AG04450 (cell line): Measurements from ENCODE around the gene SDR42E2. TPM values are rescaled to one million over a fixed set of nuclear protein-coding genes. Genes with fewer than 3 reads are reported as not detected.
A peak's percentile ranks its signal among the peaks of the same experiment; 100 is the strongest.

Source experiments
- CTCF ChIA-PET: fragments of 300-600, 350-600 bp; formaldehyde crosslinking; extraction: SDS; loops from one replicate; lab custom pipeline; 2022; ENCODE audit warnings: antibody characterized with exemption, inconsistent platforms; lab: Charles Lee
- POLR2A ChIA-PET: fragments of 350-600 bp; formaldehyde crosslinking; extraction: SDS; loops from one replicate; lab custom pipeline; 2021; ENCODE audit warnings: antibody characterized with exemption, inconsistent platforms; lab: Yijun Ruan, JAX
- DNase-seq: peaks from one replicate; pipeline ENCODE4 v3.0.0-alpha.2; 2011; ENCODE audit warnings: low read depth, low spot score
- H3K27ac ChIP-seq: one replicate; pipeline ENCODE4 v1.5.1; 2012; ENCODE audit warnings: low read depth, low read length, control low read depth
- H3K27me3 ChIP-seq: one replicate; pipeline ENCODE4 v1.6.0; 2012; ENCODE audit warnings: low read length; ENCODE audit not compliant: control insufficient read depth, insufficient read depth
- H3K4me3 ChIP-seq: 2 replicates; pipeline ENCODE4 v1.5.1; 2011; ENCODE audit warnings: mild to moderate bottlenecking, low read depth, low read length, control low read depth
- H3K9me3 ChIP-seq: 2 replicates; pipeline ENCODE4 v1.5.1; 2012; ENCODE audit warnings: low read length; ENCODE audit not compliant: control insufficient read depth, insufficient read depth
- polyA plus RNA-seq: library from polyadenylated mRNA; depleted of rRNA; stranded (reverse); fragments of >200 nt; gene quantifications from 2 replicates; pipeline ENCODE4 v1.2.3, GENCODE V29; 2011
- TF ChIP-seq, protein P1 (sequence below): IDR thresholded peaks from 2 replicates; pipeline ENCODE4 v1.5.1; 2011; ENCODE audit warnings: low read depth, low read length, control low read depth, inconsistent platforms

The SDR42E2 gene
- polyA plus RNA-seq, 1 experiment, result not detected

- ChIA-PET POLR2A (interaction anchor here (1.0 to 1.7 kb wide), 4 partner anchors 10 to 93 kb away, joined by 4 to 10 read pairs (median 6); no protein-coding TSS in a partner anchor), CTCF (interaction anchor here (0.6 to 2.2 kb wide), 7 partner anchors 9 to 184 kb away, joined by 4 to 9 read pairs (median 5); no protein-coding TSS in a partner anchor)
- Histone ChIP-seq H3K27ac (peak overlapping the region; percentile 73), H3K9me3 (no peaks in the 10 kb centered on the region; the same call in none of the 2 replicates), H3K4me3 (peak overlapping the region; percentile 78), H3K27me3 (no peaks in the 10 kb centered on the region)
- no peak for DNase-seq
- TF ChIP-seq, protein P1, sequence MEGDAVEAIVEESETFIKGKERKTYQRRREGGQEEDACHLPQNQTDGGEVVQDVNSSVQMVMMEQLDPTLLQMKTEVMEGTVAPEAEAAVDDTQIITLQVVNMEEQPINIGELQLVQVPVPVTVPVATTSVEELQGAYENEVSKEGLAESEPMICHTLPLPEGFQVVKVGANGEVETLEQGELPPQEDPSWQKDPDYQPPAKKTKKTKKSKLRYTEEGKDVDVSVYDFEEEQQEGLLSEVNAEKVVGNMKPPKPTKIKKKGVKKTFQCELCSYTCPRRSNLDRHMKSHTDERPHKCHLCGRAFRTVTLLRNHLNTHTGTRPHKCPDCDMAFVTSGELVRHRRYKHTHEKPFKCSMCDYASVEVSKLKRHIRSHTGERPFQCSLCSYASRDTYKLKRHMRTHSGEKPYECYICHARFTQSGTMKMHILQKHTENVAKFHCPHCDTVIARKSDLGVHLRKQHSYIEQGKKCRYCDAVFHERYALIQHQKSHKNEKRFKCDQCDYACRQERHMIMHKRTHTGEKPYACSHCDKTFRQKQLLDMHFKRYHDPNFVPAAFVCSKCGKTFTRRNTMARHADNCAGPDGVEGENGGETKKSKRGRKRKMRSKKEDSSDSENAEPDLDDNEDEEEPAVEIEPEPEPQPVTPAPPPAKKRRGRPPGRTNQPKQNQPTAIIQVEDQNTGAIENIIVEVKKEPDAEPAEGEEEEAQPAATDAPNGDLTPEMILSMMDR, result no peak
These were observed 43.3 kb downstream of the SDR42E2 start for GRCh38 chr16:22205577-22206012.

DNA sequence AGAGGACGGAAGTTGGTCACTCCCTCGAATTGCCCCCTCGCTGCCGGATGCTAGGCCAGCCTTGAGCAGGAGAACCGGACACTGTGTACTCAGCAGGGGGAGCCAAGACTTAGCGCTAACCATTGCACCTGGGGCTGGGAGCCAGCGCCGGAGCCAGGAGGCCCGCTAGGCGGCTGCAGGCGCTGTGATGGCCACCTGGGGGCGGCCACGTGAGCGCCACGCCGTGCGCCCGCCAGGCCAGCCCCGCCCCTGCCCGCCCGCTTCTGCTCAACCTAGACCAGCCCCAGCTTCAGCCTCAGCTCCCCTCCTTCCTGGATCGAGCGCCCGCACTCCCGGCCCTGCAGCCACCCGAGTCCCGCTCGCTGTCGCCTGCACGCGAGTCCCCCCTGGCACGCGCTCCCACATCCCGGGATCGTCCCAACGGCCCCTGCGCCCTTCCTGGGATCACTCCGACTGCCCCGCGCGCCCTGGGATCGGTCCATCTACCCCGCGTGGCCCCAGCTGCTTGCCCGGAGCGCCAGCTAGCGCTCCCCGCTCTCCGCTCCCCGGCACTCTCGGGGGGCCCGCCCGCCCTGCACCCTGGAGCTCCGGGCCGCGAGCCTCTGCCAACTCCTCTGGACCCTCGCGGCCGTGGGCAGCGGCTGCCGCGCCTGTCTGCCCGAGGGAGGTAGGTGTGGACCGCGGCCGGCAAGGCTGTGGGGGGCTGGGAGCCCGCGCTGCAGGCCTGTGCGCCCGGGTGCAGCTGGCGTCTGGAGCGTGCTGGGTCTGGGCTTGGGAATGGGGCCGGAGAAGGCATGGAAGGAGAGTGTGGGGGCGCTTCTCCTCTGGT is 43.9 kb downstream of the SDR42E2 start, which contains the start of gene EEF2K:
Gene EEF2K, plus strand, starts transcription at position 266 of the 829 bp plus-strand sequence. CDS start 19,452 bp downstream, outside the sequence.
- TF ChIP-seq, protein P1, result peak; percentile 63
- H3K27ac ChIP-seq, result peak within 1 kb of the TSS; percentile 73
- CTCF ChIA-PET, result interaction anchor here (0.5 to 2.2 kb wide), 8 partner anchors 10 to 652 kb away, joined by 3 to 9 read pairs (median 4); no protein-coding TSS in a partner anchor
- peak within 1 kb of the TSS; percentile 78 for H3K4me3 ChIP-seq
- peak; percentile 86 for DNase-seq
- no peaks in the 10 kb centered on the region for H3K27me3 ChIP-seq
- H3K9me3 ChIP-seq, result peaks cover 4% of the 10 kb centered on the region
- POLR2A ChIA-PET, result interaction anchor here (0.6 to 1.7 kb wide), 5 partner anchors 10 to 92 kb away, joined by 4 to 10 read pairs (median 5); no protein-coding TSS in a partner anchor

DNA sequence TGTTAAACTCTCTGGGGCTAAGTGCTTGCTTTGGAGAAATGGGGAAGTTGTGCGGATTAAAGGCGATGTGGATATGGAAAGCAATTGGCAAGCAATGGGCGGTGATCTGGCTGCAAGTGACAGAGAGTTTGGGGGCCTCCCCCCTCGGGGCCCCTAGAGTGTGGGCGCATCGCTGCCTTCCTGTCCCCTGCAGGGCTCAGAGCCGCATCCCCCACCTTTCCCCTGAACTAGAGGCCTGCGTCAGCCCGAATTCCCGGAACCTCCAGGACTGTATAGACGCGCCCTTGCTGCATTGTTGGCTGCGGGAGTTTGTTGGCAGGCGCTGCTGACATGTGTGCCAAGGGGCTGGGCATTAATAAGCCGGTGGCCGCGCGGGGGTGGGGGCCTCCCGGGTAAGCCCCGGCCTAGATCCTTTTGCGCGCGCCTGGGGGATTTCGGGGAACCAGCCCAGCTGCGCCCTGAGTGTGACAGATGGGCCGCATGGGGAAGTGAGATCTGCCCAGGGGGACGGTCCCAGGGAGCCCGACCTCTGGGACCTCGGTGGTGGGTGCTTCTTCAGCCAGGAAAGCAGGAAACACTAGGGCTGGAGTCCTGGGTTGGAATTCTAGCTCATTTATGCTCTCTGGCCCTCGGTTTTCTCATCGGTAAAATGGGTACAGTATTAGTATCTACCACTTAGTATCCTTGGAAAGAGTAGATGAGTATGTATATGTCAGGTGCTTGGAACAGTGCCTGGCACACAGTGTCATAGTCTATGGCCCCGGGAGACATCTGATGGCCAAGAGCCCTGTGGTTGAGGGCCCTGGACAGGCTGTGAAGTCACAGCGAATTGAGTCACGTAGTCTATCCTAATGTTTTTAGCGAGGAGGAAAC is 44.8 kb downstream of the SDR42E2 start:
- TF ChIP-seq, protein P1, result no peak
- POLR2A ChIA-PET, result interaction anchor here (0.6 to 1.7 kb wide), 4 partner anchors 9 to 16 kb away, joined by 4 to 10 read pairs (median 4); no protein-coding TSS in a partner anchor
- Histone ChIP-seq H3K27ac (peak overlapping the region; percentile 21), H3K4me3 (peak overlapping the region; percentile 78), H3K27me3 (no peaks in the 10 kb centered on the region), H3K9me3 (peaks cover 4% of the 10 kb centered on the region)
- no peak for DNase-seq
- CTCF ChIA-PET, result interaction anchor here (1.5 to 2.4 kb wide), 2 partner anchors 13 to 93 kb away, joined by 4 to 11 read pairs; no protein-coding TSS in a partner anchor

GRCh38 chr16:22207715-22208360 is 45.5 kb downstream of the SDR42E2 start:
- Histone ChIP-seq H3K4me3 (peak overlapping the region; percentile 78), H3K27me3 (no peaks in the 10 kb centered on the region), H3K27ac (no peak overlapping the region), H3K9me3 (peaks cover 4% of the 10 kb centered on the region)
- TF ChIP-seq, protein P1, result no peak
- POLR2A ChIA-PET, result no interaction called here
- CTCF ChIA-PET, result interaction anchor here (1.0 to 2.4 kb wide), 3 partner anchors 12 to 93 kb away, joined by 4 to 11 read pairs (median 4); no protein-coding TSS in a partner anchor
- no peak for DNase-seq
